Thyroid gland (tissue), 4 donors: ENCODE data around the gene CLPX.

Experiments used
- POLR2A ChIP-seq, 2 donors: fragments of 450-650 bp; IDR thresholded peaks; one replicate each; pipeline ENCODE4 v1.6.1; 2017; ENCODE audit warnings: antibody characterized with exemption in 2 of 2, mild to moderate bottlenecking in 2 of 2, moderate library complexity in 1 of 2
- TF ChIP-seq, protein P1 (sequence below), 6 experiments: fragments of 200-600 bp in 3 of 6; fragments of 450-650 bp in 3 of 6; sonication (generic) in 3 of 6; IDR thresholded peaks; one replicate each; pipeline ENCODE4 v1.5.1; 2016 to 2019; ENCODE audit warnings: antibody characterized with exemption in 6 of 6, mild to moderate bottlenecking in 2 of 6, inconsistent platforms in 1 of 6, moderate library complexity in 1 of 6

DNA sequence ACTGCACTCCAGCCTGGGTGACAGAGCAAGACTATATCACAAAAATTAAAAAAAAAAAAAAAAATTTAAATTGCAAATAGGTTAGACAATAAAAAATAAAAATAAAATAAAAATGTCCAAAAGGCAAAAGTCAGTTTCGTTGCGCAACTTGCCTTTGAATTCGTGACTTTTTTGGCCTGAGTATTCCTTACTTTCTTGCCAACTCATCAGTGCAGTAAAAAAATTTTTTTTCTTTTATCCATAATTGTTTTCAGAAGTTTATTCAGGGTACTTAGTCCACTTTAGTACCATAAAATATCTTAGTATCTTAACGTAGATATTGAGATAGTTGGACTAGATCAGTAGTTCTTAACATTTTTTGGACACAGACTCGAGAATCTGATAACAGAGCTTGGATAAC lies 48.6 kb upstream of the CLPX start:
- TF ChIP-seq, protein P1, sequence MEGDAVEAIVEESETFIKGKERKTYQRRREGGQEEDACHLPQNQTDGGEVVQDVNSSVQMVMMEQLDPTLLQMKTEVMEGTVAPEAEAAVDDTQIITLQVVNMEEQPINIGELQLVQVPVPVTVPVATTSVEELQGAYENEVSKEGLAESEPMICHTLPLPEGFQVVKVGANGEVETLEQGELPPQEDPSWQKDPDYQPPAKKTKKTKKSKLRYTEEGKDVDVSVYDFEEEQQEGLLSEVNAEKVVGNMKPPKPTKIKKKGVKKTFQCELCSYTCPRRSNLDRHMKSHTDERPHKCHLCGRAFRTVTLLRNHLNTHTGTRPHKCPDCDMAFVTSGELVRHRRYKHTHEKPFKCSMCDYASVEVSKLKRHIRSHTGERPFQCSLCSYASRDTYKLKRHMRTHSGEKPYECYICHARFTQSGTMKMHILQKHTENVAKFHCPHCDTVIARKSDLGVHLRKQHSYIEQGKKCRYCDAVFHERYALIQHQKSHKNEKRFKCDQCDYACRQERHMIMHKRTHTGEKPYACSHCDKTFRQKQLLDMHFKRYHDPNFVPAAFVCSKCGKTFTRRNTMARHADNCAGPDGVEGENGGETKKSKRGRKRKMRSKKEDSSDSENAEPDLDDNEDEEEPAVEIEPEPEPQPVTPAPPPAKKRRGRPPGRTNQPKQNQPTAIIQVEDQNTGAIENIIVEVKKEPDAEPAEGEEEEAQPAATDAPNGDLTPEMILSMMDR (IDR thresholded peaks at IDR 0.05): no peak
- no peak for TF ChIP-seq POLR2A (IDR thresholded peaks at IDR 0.05)
